Measurements from ENCODE around the gene IRGQ. TPM values are rescaled to one million over a fixed set of nuclear protein-coding genes. Genes with fewer than 3 reads are reported as not detected.
"Not testable (repeated sequence)": the region's sequence is repeated elsewhere in the genome, so short reads cannot be mapped to it uniquely, and the experiment has no call there.

The IRGQ gene
- total and polyA plus RNA-seq, 5 donors from 2014 or later = 0.54 to 40.9 (median 1.5) TPM

DNA sequence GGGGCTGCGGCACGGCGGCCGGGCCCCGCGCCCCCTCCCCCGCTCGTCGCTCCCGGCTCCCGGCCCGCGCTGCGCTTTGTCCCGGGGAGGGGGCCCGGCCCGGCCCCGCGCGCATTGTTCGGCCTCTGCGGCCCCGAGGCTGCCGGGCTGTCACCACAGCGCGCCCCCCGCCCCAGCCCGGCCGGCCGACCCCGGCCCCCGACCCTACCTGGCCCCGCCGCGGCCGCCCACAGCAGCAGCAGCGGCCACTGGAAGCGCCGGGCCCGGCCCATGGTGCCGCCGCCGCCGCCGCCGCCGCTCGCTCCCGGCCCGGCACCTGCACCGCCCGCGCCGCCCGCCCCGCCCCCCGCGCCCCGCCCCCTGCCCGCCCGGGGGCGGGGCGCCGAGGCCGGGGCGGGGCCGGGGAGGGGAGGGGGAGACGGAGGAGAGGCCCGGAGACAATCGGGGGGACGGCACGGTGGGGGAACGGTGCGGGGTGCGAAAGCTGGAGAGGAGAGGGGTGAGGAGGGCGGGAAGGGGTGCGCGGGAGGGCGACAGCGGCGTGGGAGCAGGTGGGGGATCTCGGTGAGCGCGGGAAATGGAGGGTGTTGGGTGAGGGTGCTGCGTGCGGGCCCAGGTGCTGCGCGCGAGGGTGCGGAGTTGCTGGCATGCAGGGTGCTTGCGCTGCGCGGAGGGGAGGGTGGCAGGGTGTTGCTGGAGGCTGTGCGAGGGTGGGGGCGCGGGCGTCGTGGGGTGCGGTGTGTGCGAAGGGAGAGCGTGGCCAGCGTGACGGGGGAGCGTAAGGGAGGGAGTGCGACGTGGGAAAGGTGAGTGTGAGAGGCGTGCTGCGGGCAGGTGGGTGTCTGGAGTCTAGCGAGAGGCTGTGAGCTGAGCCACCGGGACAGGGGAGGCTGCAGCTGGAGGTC, 43.8 kb upstream of the IRGQ start, which contains the start of gene CADM4:
Gene CADM4 (minus strand): TSS at position 332 of the 905 bp plus-strand sequence. CDS start 60 bp downstream, at position 272.
- Histone ChIP-seq H3K27ac (ENCODE audit: insufficient read depth, low read length, poor library complexity, severe bottlenecking) (no peak within 1 kb of the TSS), H3K9me3 (ENCODE audit: control insufficient read depth in 2 of 2, low read length in 2 of 2) (no peaks in the 10 kb centered on the region), H3K4me3 (ENCODE audit: low read depth, low read length) (no peak within 1 kb of the TSS), H3K4me1 (ENCODE audit: control insufficient read depth, insufficient read depth, low read length, poor library complexity, severe bottlenecking) (peaks cover 9% of the 10 kb centered on the region), H3K36me3 (ENCODE audit: control insufficient read depth, insufficient read depth, low read length) (no peaks in the 10 kb centered on the region), H3K27me3 (ENCODE audit: control insufficient read depth, insufficient read depth, low read length) (peaks cover 21% of the 10 kb centered on the region)
- peak within 1 kb of the TSS; percentile 64 to 88 (median 76) for H3K4me3 Mint-ChIP-seq
- ATAC-seq (ENCODE audit: low read depth in 2 of 2) (peak; percentile 69 to 78), DNase-seq (peak; percentile 46 to 53 (median 51))
- H3K4me1 Mint-ChIP-seq = peaks cover 0 to 22% (median 9%) of the 10 kb centered on the region in 4 donors
- H3K27ac Mint-ChIP-seq = peak within 1 kb of the TSS in 1 of 3 donors; percentile 72
- peaks cover 0 to 2% (median 0%) of the 10 kb centered on the region in 7 donors for H3K9me3 Mint-ChIP-seq
- H3K36me3 Mint-ChIP-seq = no peaks in the 10 kb centered on the region
- H3K27me3 Mint-ChIP-seq = peaks cover 76% of the 10 kb centered on the region

DNA sequence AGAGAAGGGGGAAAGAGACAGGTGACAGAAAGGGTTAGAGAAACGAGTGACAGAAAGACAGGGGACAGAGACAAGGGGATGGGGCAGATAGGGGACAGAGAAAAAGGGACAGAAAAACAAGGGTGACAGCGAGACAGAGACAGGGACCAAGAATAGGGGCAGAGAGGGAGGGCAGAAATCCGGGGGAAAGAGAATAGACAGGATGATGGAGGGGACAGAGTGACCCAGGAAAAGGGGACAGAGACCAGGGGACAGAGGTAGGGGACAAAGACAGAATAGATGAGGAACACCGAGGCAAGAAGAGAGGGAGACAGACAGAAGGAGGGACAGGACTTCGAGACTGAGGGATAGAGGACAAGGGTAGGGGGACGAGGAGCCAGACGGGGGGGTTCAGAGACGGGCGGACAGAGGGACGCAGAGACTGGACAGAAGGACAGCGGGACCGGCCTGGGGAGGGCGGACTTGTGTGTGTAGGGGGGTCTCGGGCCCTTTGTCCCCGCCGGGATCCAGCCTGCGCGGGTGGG, 43.1 kb upstream of the IRGQ start:
- Histone ChIP-seq H3K9me3 (ENCODE audit: control insufficient read depth in 2 of 2, low read length in 2 of 2) (no peaks in the 10 kb centered on the region), H3K27ac (ENCODE audit: insufficient read depth, low read length, poor library complexity, severe bottlenecking) (no peak overlapping the region), H3K4me3 (ENCODE audit: low read depth, low read length) (no peak overlapping the region), H3K4me1 (ENCODE audit: control insufficient read depth, insufficient read depth, low read length, poor library complexity, severe bottlenecking) (peaks cover 9% of the 10 kb centered on the region), H3K36me3 (ENCODE audit: control insufficient read depth, insufficient read depth, low read length) (no peaks in the 10 kb centered on the region), H3K27me3 (ENCODE audit: control insufficient read depth, insufficient read depth, low read length) (peaks cover 21% of the 10 kb centered on the region)
- peaks cover 0 to 2% (median 0%) of the 10 kb centered on the region in 7 donors for H3K9me3 Mint-ChIP-seq
- ATAC-seq (ENCODE audit: low read depth in 2 of 2) (no peak), DNase-seq (no peak)
- H3K4me3 Mint-ChIP-seq = peak overlapping the region; percentile 64 to 88 (median 76)
- H3K4me1 Mint-ChIP-seq = peaks cover 0 to 22% (median 9%) of the 10 kb centered on the region in 4 donors
- no peaks in the 10 kb centered on the region for H3K36me3 Mint-ChIP-seq
- peak overlapping the region in 1 of 3 donors; percentile 17 for H3K27ac Mint-ChIP-seq
- H3K27me3 Mint-ChIP-seq = peaks cover 76% of the 10 kb centered on the region

DNA sequence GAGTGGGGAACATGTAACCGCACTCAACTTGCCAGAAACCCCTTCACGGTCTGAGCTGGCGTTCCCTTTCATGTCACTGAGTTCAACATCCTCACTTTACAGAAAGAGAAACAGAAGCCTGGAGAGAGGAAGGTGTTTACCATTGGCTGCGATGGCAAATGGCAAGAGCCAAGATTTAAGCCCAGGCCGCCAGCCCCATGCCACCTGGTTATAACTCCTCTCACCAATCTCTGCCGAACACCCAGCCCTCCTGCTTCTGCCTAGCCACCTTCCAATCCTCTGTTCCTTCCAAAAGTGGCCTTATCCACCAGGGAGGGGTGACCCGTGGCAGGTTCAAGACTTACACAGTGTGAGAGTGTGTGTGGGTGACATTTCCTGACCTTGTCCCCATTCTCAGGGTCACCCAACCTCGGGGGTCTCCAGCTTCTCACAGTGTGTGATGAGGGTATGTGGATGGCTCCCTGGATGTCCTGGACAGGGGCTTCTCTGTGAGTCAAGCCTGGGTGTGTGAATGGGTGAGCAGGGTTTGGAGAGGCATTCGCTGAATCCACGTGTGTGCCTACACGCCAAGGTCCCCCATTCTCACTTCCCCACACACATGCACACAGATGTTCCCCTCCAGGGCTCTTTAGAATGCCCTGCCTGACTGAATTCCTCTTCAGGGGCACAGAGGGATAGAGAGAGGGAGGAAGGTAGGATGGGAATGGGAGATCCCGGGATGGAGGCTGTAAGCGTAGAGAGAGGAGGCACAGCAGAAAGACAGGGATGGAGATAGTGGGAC, 42.5 kb upstream of the IRGQ start:
- Mint-ChIP-seq H3K9me3 (peaks cover 0 to 2% (median 0%) of the 10 kb centered on the region in 7 donors), H3K4me1 (peaks cover 0 to 22% (median 9%) of the 10 kb centered on the region in 4 donors), H3K4me3 (peak overlapping the region; percentile 64 to 88 (median 76)), H3K27me3 (peaks cover 76% of the 10 kb centered on the region), H3K27ac (no peak overlapping the region), H3K36me3 (no peaks in the 10 kb centered on the region)
- peaks cover 21% of the 10 kb centered on the region for H3K27me3 ChIP-seq (ENCODE audit: control insufficient read depth, insufficient read depth, low read length)
- peaks cover 9% of the 10 kb centered on the region for H3K4me1 ChIP-seq (ENCODE audit: control insufficient read depth, insufficient read depth, low read length, poor library complexity, severe bottlenecking)
- H3K27ac ChIP-seq (ENCODE audit: insufficient read depth, low read length, poor library complexity, severe bottlenecking) = no peak overlapping the region
- H3K36me3 ChIP-seq (ENCODE audit: control insufficient read depth, insufficient read depth, low read length) = no peaks in the 10 kb centered on the region
- H3K9me3 ChIP-seq (ENCODE audit: control insufficient read depth in 2 of 2, low read length in 2 of 2) = no peaks in the 10 kb centered on the region
- ATAC-seq (ENCODE audit: low read depth in 2 of 2) (no peak), DNase-seq (no peak)
- no peak overlapping the region for H3K4me3 ChIP-seq (ENCODE audit: low read depth, low read length)

DNA sequence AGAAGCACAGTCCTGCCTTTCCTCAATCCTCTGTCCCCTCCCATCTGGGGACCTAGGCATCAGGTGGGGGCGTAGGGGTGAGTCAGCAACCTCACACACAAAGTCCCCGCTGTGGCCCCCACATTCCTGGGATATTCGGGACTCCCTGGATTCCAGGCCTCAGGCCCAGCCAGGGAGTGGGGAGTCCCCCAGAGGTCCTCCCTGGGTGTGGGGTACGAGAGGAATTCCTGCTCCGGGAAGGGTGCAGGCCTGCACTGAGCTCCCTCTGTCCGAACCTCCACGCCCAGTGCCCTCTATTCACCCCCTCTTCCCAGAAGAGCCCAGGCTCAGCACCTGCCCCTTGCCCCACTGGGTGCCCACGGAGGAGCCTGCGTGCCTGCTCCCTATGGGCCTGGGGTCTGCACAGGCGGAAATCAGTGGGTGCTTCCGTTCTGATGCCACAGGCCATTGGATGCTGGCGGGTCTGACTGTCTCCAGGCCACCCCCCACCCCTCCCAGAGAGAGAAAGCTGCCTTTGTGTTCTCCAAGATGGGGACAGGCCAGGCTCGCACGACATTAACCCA, 40.3 kb upstream of the IRGQ start:
- no peak for DNase-seq
- Mint-ChIP-seq H3K27me3 (peaks cover 74% of the 10 kb centered on the region), H3K4me3 (no peak overlapping the region), H3K36me3 (no peaks in the 10 kb centered on the region), H3K4me1 (peaks cover 0 to 16% (median 10%) of the 10 kb centered on the region in 4 donors), H3K27ac (no peak overlapping the region), H3K9me3 (peaks cover 0 to 2% (median 0%) of the 10 kb centered on the region in 7 donors)
- H3K4me1 ChIP-seq (ENCODE audit: control insufficient read depth, insufficient read depth, low read length, poor library complexity, severe bottlenecking) = peaks cover 9% of the 10 kb centered on the region
- peaks cover 17% of the 10 kb centered on the region for H3K27me3 ChIP-seq (ENCODE audit: control insufficient read depth, insufficient read depth, low read length)
- H3K36me3 ChIP-seq (ENCODE audit: control insufficient read depth, insufficient read depth, low read length) = no peaks in the 10 kb centered on the region
- H3K4me3 ChIP-seq (ENCODE audit: low read depth, low read length) = no peak overlapping the region
- H3K9me3 ChIP-seq (ENCODE audit: control insufficient read depth in 2 of 2, low read length in 2 of 2) = no peaks in the 10 kb centered on the region
- H3K27ac ChIP-seq (ENCODE audit: insufficient read depth, low read length, poor library complexity, severe bottlenecking) = no peak overlapping the region
- no peak for ATAC-seq (ENCODE audit: low read depth in 2 of 2)

DNA sequence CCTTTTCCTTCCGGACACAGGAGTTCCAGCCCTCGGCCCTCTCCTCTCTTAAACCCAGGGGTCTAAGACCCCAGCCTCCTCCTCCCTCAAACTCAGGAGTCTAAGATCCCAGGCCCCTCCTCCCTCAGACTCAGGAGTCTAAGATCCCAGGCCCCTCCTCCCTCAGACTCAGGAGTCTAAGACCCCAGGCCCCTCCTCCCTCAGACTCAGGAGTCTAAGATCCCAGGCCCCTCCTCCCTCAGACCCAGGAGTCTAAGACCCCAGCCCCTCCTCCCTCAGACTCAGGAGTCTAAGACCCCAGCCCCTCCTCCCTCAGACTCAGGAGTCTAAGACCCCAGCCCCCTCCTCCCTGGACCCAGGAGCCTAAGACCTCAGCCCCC, 39.6 kb upstream of the IRGQ start:
- H3K9me3 ChIP-seq (ENCODE audit: control insufficient read depth in 2 of 2, low read length in 2 of 2); H3K4me3 ChIP-seq (ENCODE audit: low read depth, low read length); H3K4me3 Mint-ChIP-seq; H3K27ac ChIP-seq (ENCODE audit: insufficient read depth, low read length, poor library complexity, severe bottlenecking); H3K36me3 ChIP-seq (ENCODE audit: control insufficient read depth, insufficient read depth, low read length); H3K27ac Mint-ChIP-seq; H3K4me1 ChIP-seq (ENCODE audit: control insufficient read depth, insufficient read depth, low read length, poor library complexity, severe bottlenecking); ATAC-seq (ENCODE audit: low read depth in 2 of 2); DNase-seq; H3K36me3 Mint-ChIP-seq; H3K9me3 Mint-ChIP-seq: not testable (repeated sequence)
- peaks cover 67% of the 10 kb centered on the region for H3K27me3 Mint-ChIP-seq
- H3K27me3 ChIP-seq (ENCODE audit: control insufficient read depth, insufficient read depth, low read length) = peaks cover 17% of the 10 kb centered on the region
- peaks cover 0 to 13% (median 9%) of the 10 kb centered on the region in 4 donors for H3K4me1 Mint-ChIP-seq

DNA sequence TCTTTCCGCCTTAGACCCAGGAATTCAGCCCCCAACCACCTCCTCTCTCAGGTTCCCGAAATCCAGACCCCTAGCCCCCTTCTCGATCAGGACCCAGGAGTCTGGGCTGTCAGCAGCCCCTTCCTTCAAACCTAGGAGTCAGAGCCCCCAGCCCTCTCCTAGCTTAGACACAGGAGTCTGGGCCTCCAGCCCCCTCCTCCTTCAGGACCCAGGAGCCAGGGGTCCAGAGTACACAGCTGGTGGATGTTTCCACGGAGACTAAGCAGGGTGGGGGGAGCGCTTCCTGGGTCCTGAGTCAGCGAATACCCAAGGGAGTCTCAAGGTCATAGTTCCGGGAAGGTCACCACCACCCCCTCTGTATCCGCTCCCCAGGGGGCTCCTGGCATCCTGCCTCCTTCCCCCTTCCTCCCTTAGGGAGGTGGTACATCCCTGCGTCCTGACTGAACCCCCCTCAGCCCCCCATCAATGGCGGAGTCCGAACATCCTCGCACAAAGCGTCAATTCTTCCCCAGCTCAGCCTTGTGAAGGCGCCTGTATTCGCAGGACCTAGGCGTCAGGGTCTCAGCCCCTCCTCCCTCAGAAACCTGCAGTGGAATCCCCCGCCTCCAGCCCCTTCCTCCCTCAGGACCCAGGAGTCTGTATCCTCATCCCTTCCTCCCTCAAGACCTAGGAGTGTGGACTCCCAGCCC, 39.1 kb upstream of the IRGQ start:
- DNase-seq (no peak), ATAC-seq (ENCODE audit: low read depth in 2 of 2) (no peak)
- no peaks in the 10 kb centered on the region for H3K9me3 ChIP-seq (ENCODE audit: control insufficient read depth in 2 of 2, low read length in 2 of 2)
- Mint-ChIP-seq H3K4me1 (peaks cover 0 to 11% (median 7%) of the 10 kb centered on the region in 4 donors), H3K27ac (no peak overlapping the region), H3K9me3 (peaks cover 0 to 2% (median 0%) of the 10 kb centered on the region in 7 donors), H3K27me3 (peaks cover 62% of the 10 kb centered on the region), H3K4me3 (no peak overlapping the region), H3K36me3 (no peaks in the 10 kb centered on the region)
- H3K4me3 ChIP-seq (ENCODE audit: low read depth, low read length) = no peak overlapping the region
- peaks cover 17% of the 10 kb centered on the region for H3K27me3 ChIP-seq (ENCODE audit: control insufficient read depth, insufficient read depth, low read length)
- no peaks in the 10 kb centered on the region for H3K36me3 ChIP-seq (ENCODE audit: control insufficient read depth, insufficient read depth, low read length)
- H3K4me1 ChIP-seq (ENCODE audit: control insufficient read depth, insufficient read depth, low read length, poor library complexity, severe bottlenecking) = peaks cover 5% of the 10 kb centered on the region
- H3K27ac ChIP-seq (ENCODE audit: insufficient read depth, low read length, poor library complexity, severe bottlenecking) = no peak overlapping the region

DNA sequence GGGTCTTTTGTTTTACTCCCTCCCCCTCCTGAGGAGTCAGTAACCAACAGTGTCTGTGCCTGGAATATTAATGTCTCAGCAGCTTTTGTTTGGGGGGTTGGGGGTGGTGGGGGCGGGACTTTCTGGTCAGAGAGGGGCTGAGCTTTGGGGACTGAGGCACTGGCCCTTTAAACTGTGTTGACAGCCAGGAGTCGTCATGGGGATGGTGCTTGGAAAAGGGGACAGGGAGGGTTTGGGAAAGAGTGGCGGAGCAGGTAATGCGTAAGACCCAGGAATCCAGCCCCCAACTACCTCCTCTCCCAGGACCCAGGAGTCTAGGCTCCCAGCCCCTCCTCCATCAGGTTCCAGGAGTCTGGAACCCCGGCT, 38.6 kb upstream of the IRGQ start:
- Histone ChIP-seq H3K4me1 (ENCODE audit: control insufficient read depth, insufficient read depth, low read length, poor library complexity, severe bottlenecking) (peaks cover 5% of the 10 kb centered on the region), H3K9me3 (ENCODE audit: control insufficient read depth in 2 of 2, low read length in 2 of 2) (no peaks in the 10 kb centered on the region), H3K27me3 (ENCODE audit: control insufficient read depth, insufficient read depth, low read length) (peaks cover 17% of the 10 kb centered on the region), H3K27ac (ENCODE audit: insufficient read depth, low read length, poor library complexity, severe bottlenecking) (no peak overlapping the region), H3K36me3 (ENCODE audit: control insufficient read depth, insufficient read depth, low read length) (no peaks in the 10 kb centered on the region), H3K4me3 (ENCODE audit: low read depth, low read length) (no peak overlapping the region)
- ATAC-seq (ENCODE audit: low read depth in 2 of 2) = no peak
- Mint-ChIP-seq H3K9me3 (peaks cover 0 to 2% (median 0%) of the 10 kb centered on the region in 7 donors), H3K36me3 (no peaks in the 10 kb centered on the region), H3K4me3 (no peak overlapping the region), H3K27ac (no peak overlapping the region), H3K27me3 (peaks cover 61% of the 10 kb centered on the region), H3K4me1 (peaks cover 0 to 11% (median 6%) of the 10 kb centered on the region in 4 donors)
- no peak for DNase-seq
